ENCODE measurements around the gene PTPRG. TPM values are rescaled to one million over a fixed set of nuclear protein-coding genes. Genes with fewer than 3 reads are reported as not detected.
"Not testable (repeated sequence)": the region's sequence is repeated elsewhere in the genome, so short reads cannot be mapped to it uniquely, and the experiment has no call there.

Gene PTPRG
- total RNA-seq, 2 donors from 2014 or later: 76.5 to 108 TPM

GRCh38 chr3:61758839-61759238 lies 197.5 kb downstream of the PTPRG start:
- Histone ChIP-seq H3K9me3 (ENCODE audit: control insufficient read depth, low read length) (no peaks in the 10 kb centered on the region), H3K36me3 (ENCODE audit: control insufficient read depth, insufficient read depth, low read length) (peaks cover 6% of the 10 kb centered on the region), H3K9ac (ENCODE audit: extremely low read depth, low read length, poor library complexity, severe bottlenecking) (no peak overlapping the region), H3K4me1 (ENCODE audit: control insufficient read depth, insufficient read depth, low read length) (no peaks in the 10 kb centered on the region), H3K4me3 (ENCODE audit: low read length) (no peak overlapping the region), H3K27me3 (ENCODE audit: control insufficient read depth, insufficient read depth, low read length, poor library complexity, severe bottlenecking) (no peaks in the 10 kb centered on the region), H3K27ac (ENCODE audit: low read depth, low read length) (no peak overlapping the region)
- WGBS, 2 experiments (ENCODE audit: insufficient coverage in 1 of 2, insufficient read length in 1 of 2): 93 to 100% methylated on average over 2 to 3 of the region's 3 CpGs
- peaks cover 3% of the 10 kb centered on the region for H3K9me3 Mint-ChIP-seq
- H3K27me3 Mint-ChIP-seq (ENCODE audit: insufficient read depth): no peaks in the 10 kb centered on the region
- H3K4me3 Mint-ChIP-seq: no peak overlapping the region
- DNase-seq: no peak
- H3K4me1 Mint-ChIP-seq: peaks cover 16% of the 10 kb centered on the region
- TF ChIP-seq CTCF (conservative IDR thresholded peaks at IDR 0.05): no peak
- H3K27ac Mint-ChIP-seq: no peak overlapping the region
- H3K36me3 Mint-ChIP-seq (ENCODE audit: low read depth): peaks cover 17% of the 10 kb centered on the region

GRCh38 chr3:61760783-61761182 lies 199.4 kb downstream of the PTPRG start:
- Mint-ChIP-seq H3K36me3 (ENCODE audit: low read depth) (peaks cover 17% of the 10 kb centered on the region), H3K4me1 (peaks cover 13% of the 10 kb centered on the region)
- H3K9me3 Mint-ChIP-seq; H3K27me3 ChIP-seq (ENCODE audit: control insufficient read depth, insufficient read depth, low read length, poor library complexity, severe bottlenecking); H3K9me3 ChIP-seq (ENCODE audit: control insufficient read depth, low read length); H3K36me3 ChIP-seq (ENCODE audit: control insufficient read depth, insufficient read depth, low read length); H3K9ac ChIP-seq (ENCODE audit: extremely low read depth, low read length, poor library complexity, severe bottlenecking); H3K4me1 ChIP-seq (ENCODE audit: control insufficient read depth, insufficient read depth, low read length); H3K27ac ChIP-seq (ENCODE audit: low read depth, low read length); H3K27me3 Mint-ChIP-seq (ENCODE audit: insufficient read depth); H3K4me3 Mint-ChIP-seq; DNase-seq; H3K27ac Mint-ChIP-seq; H3K4me3 ChIP-seq (ENCODE audit: low read length): not testable (repeated sequence)
- 90% methylated on average over 2 of the region's 2 CpGs; no CpG with 5 or more reads in 1 of the 2 experiments for WGBS, 2 experiments (ENCODE audit: insufficient coverage in 1 of 2, insufficient read length in 1 of 2)

GRCh38 chr3:61761694-61762430 lies 200.5 kb downstream of the PTPRG start:
- 90 to 100% methylated on average over 3 to 8 of the region's 8 CpGs for WGBS, 2 experiments (ENCODE audit: insufficient coverage in 1 of 2, insufficient read length in 1 of 2)
- no peak overlapping the region for H3K9ac ChIP-seq (ENCODE audit: extremely low read depth, low read length, poor library complexity, severe bottlenecking)
- H3K4me1 ChIP-seq (ENCODE audit: control insufficient read depth, insufficient read depth, low read length): no peaks in the 10 kb centered on the region
- H3K27me3 Mint-ChIP-seq (ENCODE audit: insufficient read depth): no peaks in the 10 kb centered on the region
- H3K36me3 ChIP-seq (ENCODE audit: control insufficient read depth, insufficient read depth, low read length): peaks cover 6% of the 10 kb centered on the region
- H3K9me3 Mint-ChIP-seq: peaks cover 3% of the 10 kb centered on the region
- peaks cover 3% of the 10 kb centered on the region for H3K4me1 Mint-ChIP-seq
- H3K4me3 Mint-ChIP-seq: no peak overlapping the region
- no peak overlapping the region for H3K4me3 ChIP-seq (ENCODE audit: low read length)
- no peak overlapping the region for H3K27ac ChIP-seq (ENCODE audit: low read depth, low read length)
- H3K27ac Mint-ChIP-seq: no peak overlapping the region
- no peaks in the 10 kb centered on the region for H3K27me3 ChIP-seq (ENCODE audit: control insufficient read depth, insufficient read depth, low read length, poor library complexity, severe bottlenecking)
- H3K36me3 Mint-ChIP-seq (ENCODE audit: low read depth): peaks cover 17% of the 10 kb centered on the region
- no peak for TF ChIP-seq CTCF (conservative IDR thresholded peaks at IDR 0.05)
- no peak for DNase-seq
- H3K9me3 ChIP-seq (ENCODE audit: control insufficient read depth, low read length): no peaks in the 10 kb centered on the region
